Epithelial cell of proximal tubule (primary cell): Measurements from ENCODE around the gene CD38. TPM values are rescaled to one million over a fixed set of nuclear protein-coding genes. Genes with fewer than 3 reads are reported as not detected.
"Not testable (repeated sequence)": the region's sequence is repeated elsewhere in the genome, so short reads cannot be mapped to it uniquely, and the experiment has no call there.

Experiments used
- DNase-seq: peaks from one replicate; pipeline ENCODE4 v3.0.0-alpha.2; 2011; ENCODE audit warnings: low read depth
- H3K4me3 ChIP-seq: 2 replicates; pipeline ENCODE4 v1.5.1; 2011; ENCODE audit warnings: low read depth, mild to moderate bottlenecking, low read length
- CTCF ChIP-seq: conservative IDR thresholded peaks from 2 replicates; pipeline ENCODE4 v1.5.1; 2012; ENCODE audit warnings: low read depth, mild to moderate bottlenecking, low read length
- total RNA-seq: library from RNA; depleted of rRNA; stranded (reverse); fragments of >200 nt; gene quantifications from 2 replicates; pipeline ENCODE4 v1.2.3, GENCODE V29; 2015

The CD38 gene
- total RNA-seq, 1 donor from 2014 or later = not detected

DNA sequence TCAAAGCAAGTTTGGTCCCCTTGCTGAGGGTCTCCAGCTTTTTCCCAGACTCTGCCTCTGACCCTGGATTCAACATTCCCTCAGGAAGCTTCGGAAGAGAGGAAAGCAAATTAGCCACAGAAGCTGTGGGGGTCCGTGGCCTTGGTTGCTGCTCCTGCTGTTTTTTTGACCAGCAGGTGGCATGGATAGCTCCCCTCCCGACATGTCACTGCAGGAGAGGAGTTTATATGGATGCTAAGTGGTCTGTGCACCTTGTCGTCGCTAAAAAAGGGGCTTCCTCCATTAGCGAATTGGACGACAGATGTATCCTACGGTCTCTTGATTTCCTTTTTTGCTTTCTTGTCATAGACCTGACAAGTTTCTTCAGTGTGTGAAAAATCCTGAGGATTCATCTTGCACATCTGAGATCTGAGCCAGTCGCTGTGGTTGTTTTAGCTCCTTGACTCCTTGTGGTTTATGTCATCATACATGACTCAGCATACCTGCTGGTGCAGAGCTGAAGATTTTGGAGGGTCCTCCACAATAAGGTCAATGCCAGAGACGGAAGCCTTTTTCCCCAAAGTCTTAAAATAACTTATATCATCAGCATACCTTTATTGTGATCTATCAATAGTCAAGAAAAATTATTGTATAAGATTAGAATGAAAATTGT lies 70.2 kb downstream of the CD38 start:
- TF ChIP-seq CTCF = peak; percentile 12
- no peak for DNase-seq
- no peak overlapping the region for H3K4me3 ChIP-seq

GRCh38 chr4:15851969-15852368 lies 73.8 kb downstream of the CD38 start:
- no peak for TF ChIP-seq CTCF
- no peak overlapping the region for H3K4me3 ChIP-seq
- no peak for DNase-seq

- no peak overlapping the region for H3K4me3 ChIP-seq
- DNase-seq = no peak
- no peak for TF ChIP-seq CTCF
Observed at GRCh38 chr4:15852524-15852923, 74.4 kb downstream of the CD38 start.

DNA sequence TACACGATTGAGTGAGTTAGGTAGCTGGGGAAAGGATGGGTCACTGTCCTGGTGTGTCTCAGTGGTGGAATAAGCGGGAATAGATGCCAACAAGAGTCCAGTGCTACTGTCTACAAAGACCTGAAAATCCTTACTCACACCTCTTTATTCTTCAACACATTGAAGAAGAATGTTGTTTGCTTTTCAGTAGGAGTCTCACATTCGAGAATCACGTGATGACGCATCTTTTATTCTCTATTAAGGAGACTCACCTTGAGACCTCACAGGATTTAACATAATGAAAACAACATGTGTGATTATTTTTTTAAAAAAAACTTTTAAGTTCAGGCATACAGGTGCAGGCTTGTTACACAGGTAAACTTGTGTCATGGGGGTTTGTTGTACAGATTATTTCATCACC lies 75.2 kb downstream of the CD38 start:
- no peak for DNase-seq
- H3K4me3 ChIP-seq = no peak overlapping the region
- no peak for TF ChIP-seq CTCF

DNA sequence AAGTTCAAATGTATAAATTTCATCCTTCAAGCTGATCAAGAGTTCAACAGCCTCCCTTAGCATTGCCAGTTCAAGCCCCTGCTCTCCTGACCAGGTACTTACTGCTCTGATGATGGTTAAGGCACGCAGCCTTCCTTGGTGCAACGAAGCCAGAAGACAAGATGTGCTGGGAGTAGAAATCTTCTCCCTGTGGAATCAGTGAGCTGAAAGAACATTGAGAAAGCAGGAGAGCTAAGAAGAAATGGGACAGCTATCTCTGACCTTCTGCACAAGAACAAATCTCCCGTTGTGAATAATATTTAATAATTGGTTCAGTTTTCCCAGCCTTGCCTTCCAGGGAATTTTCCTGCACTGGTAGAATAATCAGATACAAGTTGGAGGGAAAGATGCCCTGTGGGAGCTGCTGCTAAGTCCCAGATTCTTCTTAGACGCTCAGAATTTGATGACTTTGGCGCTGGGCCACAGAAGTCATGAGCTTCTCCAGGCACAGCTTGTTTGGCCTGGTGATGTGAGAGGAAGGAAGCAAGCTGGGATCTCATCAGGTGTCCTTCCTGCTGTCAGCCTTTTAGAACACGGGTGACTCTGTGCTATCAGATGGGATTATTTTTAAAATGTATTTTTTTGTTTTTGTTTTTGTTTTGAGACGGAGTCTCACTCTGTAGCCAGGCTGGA lies 77.8 kb downstream of the CD38 start:
- no peak overlapping the region for H3K4me3 ChIP-seq
- TF ChIP-seq CTCF = no peak
- DNase-seq = no peak

- not testable (repeated sequence) for DNase-seq
Observed at GRCh38 chr4:15861198-15861597, 83.1 kb downstream of the CD38 start.

GRCh38 chr4:15864651-15865566 lies 86.8 kb downstream of the CD38 start:
- H3K4me3 ChIP-seq = no peak overlapping the region
- no peak for TF ChIP-seq CTCF
- no peak for DNase-seq

More at GRCh38 chr4:15861198-15861597, 83.1 kb downstream of the CD38 start:
- H3K4me3 ChIP-seq = not testable (repeated sequence)
